H9 (cell line): ENCODE results near the gene TSGA10IP. TPM values are rescaled to one million over a fixed set of nuclear protein-coding genes. Genes with fewer than 3 reads are reported as not detected.

Experiments
- DNase-seq: peaks from one replicate; pipeline ENCODE4 v3.0.0-alpha.2; 2017
- H2AFZ ChIP-seq: one replicate; pipeline ENCODE4 v1.6.1; 2013; ENCODE audit warnings: mild to moderate bottlenecking, low read length, control low read depth, moderate library complexity
- H2AK5ac ChIP-seq: 2 replicates; pipeline ENCODE4 v1.6.1; 2013; ENCODE audit warnings: low read length, control low read depth, mixed read lengths; ENCODE audit not compliant: insufficient read length
- H2BK120ac ChIP-seq: one replicate; pipeline ENCODE4 v1.6.1; 2013; ENCODE audit warnings: low read depth, mild to moderate bottlenecking, low read length, control low read depth, inconsistent platforms; ENCODE audit not compliant: poor library complexity, severe bottlenecking
- H2BK12ac ChIP-seq: 2 replicates; pipeline ENCODE4 v1.6.1; 2013; ENCODE audit warnings: low read length, control low read depth, mixed read lengths, low read depth; ENCODE audit not compliant: insufficient read length
- H2BK15ac ChIP-seq: 2 replicates; pipeline ENCODE4 v1.6.1; 2013; ENCODE audit warnings: low read depth, low read length, control low read depth
- H2BK20ac ChIP-seq: one replicate; pipeline ENCODE4 v1.6.1; 2013; ENCODE audit warnings: low read depth, mild to moderate bottlenecking, low read length, control low read depth, inconsistent platforms; ENCODE audit not compliant: poor library complexity, severe bottlenecking
- H2BK5ac ChIP-seq: 2 replicates; pipeline ENCODE4 v1.6.1; 2013; ENCODE audit warnings: low read length, control low read depth, mixed read lengths; ENCODE audit not compliant: insufficient read length
- H3K14ac ChIP-seq: 2 replicates; pipeline ENCODE4 v1.6.1; 2013; ENCODE audit warnings: low read length, control low read depth; ENCODE audit not compliant: insufficient read depth
- H3K18ac ChIP-seq: 2 replicates; pipeline ENCODE4 v1.6.1; 2013; ENCODE audit warnings: low read depth, mild to moderate bottlenecking, mixed read lengths, low read length, control low read depth; ENCODE audit not compliant: insufficient read length
- H3K23ac ChIP-seq: 2 replicates; pipeline ENCODE4 v1.6.1; 2013; ENCODE audit warnings: low read length, control low read depth, mixed read lengths, low read depth; ENCODE audit not compliant: insufficient read length
- H3K23me2 ChIP-seq: 2 replicates; pipeline ENCODE4 v1.6.1; 2013; ENCODE audit warnings: low read depth, mild to moderate bottlenecking, mixed read lengths, low read length, control low read depth; ENCODE audit not compliant: insufficient read length, poor library complexity, severe bottlenecking
- H3K27ac ChIP-seq: 2 replicates; pipeline ENCODE4 v1.5.1; 2013; ENCODE audit warnings: low read length, control low read depth, mixed read lengths, low read depth; ENCODE audit not compliant: insufficient read length
- H3K27me3 ChIP-seq: 2 replicates; pipeline ENCODE4 v1.6.1; 2013; ENCODE audit warnings: low read length, control low read depth, inconsistent platforms; ENCODE audit not compliant: insufficient read depth
- H3K4ac ChIP-seq: 2 replicates; pipeline ENCODE4 v1.6.1; 2013; ENCODE audit warnings: low read depth, mild to moderate bottlenecking, control low read depth, inconsistent platforms, low read length, moderate library complexity
- H3K4me1 ChIP-seq: 2 replicates; pipeline ENCODE4 v1.6.1; 2013; ENCODE audit warnings: low read length, control low read depth, inconsistent platforms; ENCODE audit not compliant: insufficient read depth
- H3K4me2 ChIP-seq: 2 replicates; pipeline ENCODE4 v1.6.1; 2013; ENCODE audit warnings: low read length, control low read depth, mixed read lengths; ENCODE audit not compliant: insufficient read length, insufficient read depth
- H3K56ac ChIP-seq: 2 replicates; pipeline ENCODE4 v1.6.1; 2013; ENCODE audit warnings: low read depth, mild to moderate bottlenecking, mixed read lengths, low read length, control low read depth; ENCODE audit not compliant: insufficient read length
- H3K79me1 ChIP-seq: 2 replicates; pipeline ENCODE4 v1.6.1; 2013; ENCODE audit warnings: low read depth, mild to moderate bottlenecking, moderate library complexity, low read length, control low read depth, inconsistent platforms; ENCODE audit not compliant: insufficient read depth, poor library complexity, severe bottlenecking
- H3K79me2 ChIP-seq: 2 replicates; pipeline ENCODE4 v1.6.1; 2013; ENCODE audit warnings: low read length, control low read depth, inconsistent platforms; ENCODE audit not compliant: insufficient read depth
- H3K9ac ChIP-seq: 2 replicates; pipeline ENCODE4 v1.6.1; 2013; ENCODE audit warnings: low read length, control low read depth, mixed read lengths; ENCODE audit not compliant: insufficient read length; ENCODE audit errors: extremely low read depth
- H3K9me3 ChIP-seq: one replicate; pipeline ENCODE4 v1.6.1; 2013; ENCODE audit warnings: low read depth, low read length, inconsistent platforms; ENCODE audit not compliant: control insufficient read depth
- H3T11ph ChIP-seq: one replicate; pipeline ENCODE4 v1.6.1; 2013; ENCODE audit warnings: mild to moderate bottlenecking, low read length, control low read depth, inconsistent platforms
- H4K20me1 ChIP-seq: one replicate; pipeline ENCODE4 v1.6.1; 2013; ENCODE audit not compliant: control insufficient read depth, insufficient read length, insufficient read depth
- H4K5ac ChIP-seq: 2 replicates; pipeline ENCODE4 v1.6.1; 2013; ENCODE audit warnings: low read depth, mild to moderate bottlenecking, mixed read lengths, low read length, control low read depth; ENCODE audit not compliant: insufficient read length
- H4K8ac ChIP-seq: replicated peaks from 2 replicates; pipeline ENCODE4 v1.6.1; 2013; ENCODE audit warnings: low read length, control low read depth, mixed read lengths, low read depth; ENCODE audit not compliant: insufficient read length
- H4K91ac ChIP-seq: 2 replicates; pipeline ENCODE4 v1.6.1; 2013; ENCODE audit warnings: low read depth, mild to moderate bottlenecking, moderate library complexity, mixed read lengths, low read length, control low read depth; ENCODE audit not compliant: insufficient read length
- H3K27ac Mint-ChIP-seq, 3 experiments: 2 replicates in 2 of 3; 3 replicates in 1 of 3; pipeline ENCODE4 v1.8.0; 2020 to 2021; ENCODE audit warnings: mixed read lengths in 3 of 3, mild to moderate bottlenecking in 1 of 3, moderate library complexity in 1 of 3
- H3K27me3 Mint-ChIP-seq: 2 replicates; pipeline ENCODE4 v1.8.0; 2021; ENCODE audit warnings: low read depth, mild to moderate bottlenecking, moderate library complexity, mixed read lengths
- H3K36me3 Mint-ChIP-seq, 3 experiments: 2 replicates in 2 of 3; 3 replicates in 1 of 3; pipeline ENCODE4 v1.8.0; 2020 to 2021; ENCODE audit warnings: low read depth in 3 of 3, mixed read lengths in 3 of 3; ENCODE audit not compliant: insufficient read depth in 1 of 3
- H3K4me1 Mint-ChIP-seq, 2 experiments: 2 replicates each; pipeline ENCODE4 v1.8.0; 2020; ENCODE audit warnings: mixed read lengths in 2 of 2
- H3K4me3 Mint-ChIP-seq, 2 experiments: 2 replicates in 1 of 2; 3 replicates in 1 of 2; pipeline ENCODE4 v1.8.0; 2020 to 2021; ENCODE audit warnings: mild to moderate bottlenecking in 2 of 2, mixed read lengths in 2 of 2, moderate library complexity in 1 of 2
- H3K9me3 Mint-ChIP-seq, 2 experiments: 2 replicates in 1 of 2; 3 replicates in 1 of 2; pipeline ENCODE4 v1.8.0; 2020; ENCODE audit warnings: mild to moderate bottlenecking in 2 of 2, mixed read lengths in 2 of 2, moderate library complexity in 1 of 2
- WGBS: extraction: QIAGEN DNeasy Blood & Tissue Kit; methylation state at CpG from one replicate; pipeline ENCODE4 v1.1.7; 2013; ENCODE audit warnings: missing lambda C conversion rate, low lambda C conversion rate, mixed read lengths; ENCODE audit not compliant: insufficient read length; ENCODE audit errors: extremely low coverage; 5-methylcytosine and 5-hydroxymethylcytosine counted together
- total RNA-seq: library from RNA; stranded (reverse); gene quantifications from 2 replicates; pipeline ENCODE4 v1.2.1, GENCODE V29; 2021
- TF ChIP-seq, protein P1 (sequence below): fragments of 200-600 bp; sonication (generic); conservative IDR thresholded peaks from 3 replicates; pipeline ENCODE4 v1.8.0; 2021; ENCODE audit warnings: antibody characterized with exemption, mild to moderate bottlenecking

Gene TSGA10IP
- total RNA-seq, 1 experiment from 2014 or later, result 2.2 TPM

DNA sequence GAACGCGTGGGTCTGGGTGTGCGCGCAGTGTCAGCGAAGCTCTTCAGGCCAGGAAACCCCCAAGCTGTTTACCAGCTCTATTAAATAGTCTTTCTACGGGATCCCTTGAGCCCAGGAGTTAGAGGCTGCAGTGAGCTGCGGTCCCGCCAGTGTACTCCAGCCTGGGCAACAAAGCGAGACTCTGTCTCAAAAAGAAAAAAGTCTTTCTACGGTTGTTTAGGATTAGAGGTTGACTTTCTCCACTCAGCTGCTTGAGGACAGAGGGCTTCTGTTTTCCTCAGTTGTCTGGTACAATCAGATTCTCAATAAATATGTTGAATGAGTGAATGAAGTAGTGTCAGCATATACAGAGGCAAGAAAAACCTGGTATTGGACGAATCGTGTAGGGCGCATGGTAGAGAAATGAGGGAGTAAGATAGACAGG lies 16.9 kb downstream of the TSGA10IP start:
- Histone ChIP-seq H3K27me3 (no peaks in the 10 kb centered on the region), H4K20me1 (no peaks in the 10 kb centered on the region), H2BK20ac (no peak overlapping the region), H2BK5ac (no peak overlapping the region), H2AFZ (no peak overlapping the region), H2BK15ac (no peak overlapping the region), H3K14ac (no peak overlapping the region), H4K8ac (no peak overlapping the region), H3K27ac (no peak overlapping the region), H3K9ac (peak overlapping the region; percentile 6), H3K23ac (no peak overlapping the region), H3K4ac (no peak overlapping the region), H2BK12ac (no peak overlapping the region), H3K23me2 (peaks cover 3% of the 10 kb centered on the region), H3K4me2 (peak overlapping the region; percentile 77), H2AK5ac (no peak overlapping the region), H3K56ac (no peak overlapping the region), H4K5ac (no peak overlapping the region), H3T11ph (no peak overlapping the region), H2BK120ac (no peak overlapping the region), H4K91ac (no peak overlapping the region), H3K79me1 (peaks cover 5% of the 10 kb centered on the region), H3K9me3 (no peaks in the 10 kb centered on the region), H3K18ac (no peak overlapping the region), H3K79me2 (peaks cover 10% of the 10 kb centered on the region; the same call in 1 of the 2 replicates), H3K4me1 (peaks cover 3% of the 10 kb centered on the region; the same call in 1 of the 2 replicates)
- TF ChIP-seq, protein P1, sequence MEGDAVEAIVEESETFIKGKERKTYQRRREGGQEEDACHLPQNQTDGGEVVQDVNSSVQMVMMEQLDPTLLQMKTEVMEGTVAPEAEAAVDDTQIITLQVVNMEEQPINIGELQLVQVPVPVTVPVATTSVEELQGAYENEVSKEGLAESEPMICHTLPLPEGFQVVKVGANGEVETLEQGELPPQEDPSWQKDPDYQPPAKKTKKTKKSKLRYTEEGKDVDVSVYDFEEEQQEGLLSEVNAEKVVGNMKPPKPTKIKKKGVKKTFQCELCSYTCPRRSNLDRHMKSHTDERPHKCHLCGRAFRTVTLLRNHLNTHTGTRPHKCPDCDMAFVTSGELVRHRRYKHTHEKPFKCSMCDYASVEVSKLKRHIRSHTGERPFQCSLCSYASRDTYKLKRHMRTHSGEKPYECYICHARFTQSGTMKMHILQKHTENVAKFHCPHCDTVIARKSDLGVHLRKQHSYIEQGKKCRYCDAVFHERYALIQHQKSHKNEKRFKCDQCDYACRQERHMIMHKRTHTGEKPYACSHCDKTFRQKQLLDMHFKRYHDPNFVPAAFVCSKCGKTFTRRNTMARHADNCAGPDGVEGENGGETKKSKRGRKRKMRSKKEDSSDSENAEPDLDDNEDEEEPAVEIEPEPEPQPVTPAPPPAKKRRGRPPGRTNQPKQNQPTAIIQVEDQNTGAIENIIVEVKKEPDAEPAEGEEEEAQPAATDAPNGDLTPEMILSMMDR, result no peak
- no peaks in the 10 kb centered on the region; a peak in 1 of 5 replicates for H3K9me3 Mint-ChIP-seq
- DNase-seq, result no peak
- H3K27me3 Mint-ChIP-seq, result no peaks in the 10 kb centered on the region; the same call in 1 of the 2 replicates
- H3K36me3 Mint-ChIP-seq, result peaks cover 26 to 44% (median 36%) of the 10 kb centered on the region in 3 experiments
- H3K27ac Mint-ChIP-seq, result peak overlapping the region in 2 of 3 experiments; percentile 10 to 69; a peak in 4 of 7 replicates
- peaks cover 11 to 16% of the 10 kb centered on the region in 2 experiments for H3K4me1 Mint-ChIP-seq
- no CpG with 5 or more reads among the region's 13 CpGs for WGBS
- H3K4me3 Mint-ChIP-seq, result peak overlapping the region; percentile 93 to 94
